ENCODE data around the gene CSE1L.

Gene CSE1L

GRCh38 chr20:49106328-49106727, 60.2 kb downstream of the CSE1L start:
- Histone ChIP-seq H3K4me1 (peaks cover 0 to 5% (median 0%) of the 10 kb centered on the region in 10 experiments; a peak in 7 of 20 replicates), H4K20me1 (peaks cover 4 to 58% (median 28%) of the 10 kb centered on the region in 11 experiments; a peak in 19 of 22 replicates), H3K27me3 (no peaks in the 10 kb centered on the region), H3K27ac (no peak overlapping the region), H3K36me3 (peaks cover 50 to 83% (median 69%) of the 10 kb centered on the region in 11 experiments), H3K4me2 (no peak overlapping the region), H3K9me3 (replicated peaks in 1 of 11) (no peaks in the 10 kb centered on the region; a peak in 1 of 22 replicates), H3K4me3 (no peak overlapping the region), H3K9ac (no peak overlapping the region)
- TF ChIP-seq Cebpa-rat (IDR thresholded peaks at IDR 0.05): no peak

- Histone ChIP-seq H3K27me3 (no peaks in the 10 kb centered on the region), H4K20me1 (peaks cover 0 to 40% (median 18%) of the 10 kb centered on the region in 11 experiments; a peak in 13 of 22 replicates), H3K27ac (no peak overlapping the region), H3K4me1 (no peaks in the 10 kb centered on the region), H3K9me3 (replicated peaks in 1 of 11) (no peaks in the 10 kb centered on the region; a peak in 1 of 22 replicates), H3K36me3 (peaks cover 40 to 83% (median 67%) of the 10 kb centered on the region in 11 experiments), H3K4me2 (no peak overlapping the region), H3K4me3 (no peak overlapping the region), H3K9ac (no peak overlapping the region)
- no peak for TF ChIP-seq Cebpa-rat (IDR thresholded peaks at IDR 0.05)
These were observed 64.9 kb downstream of the CSE1L start for GRCh38 chr20:49110767-49111694.

GRCh38 chr20:49112596-49113274, 66.6 kb downstream of the CSE1L start:
- H3K9me3 ChIP-seq (replicated peaks in 1 of 11): no peaks in the 10 kb centered on the region; a peak in 1 of 22 replicates
- no peak overlapping the region for H3K9ac ChIP-seq
- H4K20me1 ChIP-seq: peaks cover 0 to 57% (median 24%) of the 10 kb centered on the region in 11 experiments; a peak in 17 of 22 replicates
- no peaks in the 10 kb centered on the region for H3K4me1 ChIP-seq
- H3K27ac ChIP-seq: no peak overlapping the region
- no peak overlapping the region for H3K4me3 ChIP-seq
- H3K27me3 ChIP-seq: no peaks in the 10 kb centered on the region
- no peak for TF ChIP-seq Cebpa-rat (IDR thresholded peaks at IDR 0.05)
- no peak overlapping the region for H3K4me2 ChIP-seq
- H3K36me3 ChIP-seq: peaks cover 56 to 87% (median 78%) of the 10 kb centered on the region in 11 experiments

DNA sequence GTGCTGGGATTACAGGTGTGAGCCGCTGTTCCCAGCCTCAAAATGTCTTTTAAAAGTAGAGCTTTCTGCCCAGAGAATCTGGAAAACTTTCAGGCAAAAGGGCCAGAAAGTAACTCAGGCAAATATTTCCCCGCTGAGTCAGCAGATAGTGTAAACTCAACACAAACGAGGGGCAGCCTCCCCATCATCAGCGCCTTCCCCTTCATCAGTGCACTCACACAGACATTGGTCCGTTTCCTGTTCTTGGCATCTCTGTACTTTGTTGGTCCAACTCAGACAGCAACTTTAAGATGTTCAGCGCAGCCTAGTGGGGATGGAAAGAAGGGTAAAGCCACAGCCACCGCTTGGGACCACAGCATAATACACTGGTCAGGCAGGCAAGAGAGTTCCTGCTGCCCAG, 69.5 kb downstream of the CSE1L start:
- peaks cover 81 to 100% (median 95%) of the 10 kb centered on the region in 11 experiments for H3K36me3 ChIP-seq
- no peaks in the 10 kb centered on the region for H3K4me1 ChIP-seq
- H3K27me3 ChIP-seq: no peaks in the 10 kb centered on the region
- H4K20me1 ChIP-seq: peaks cover 6 to 71% (median 27%) of the 10 kb centered on the region in 11 experiments; a peak in 17 of 22 replicates
- H3K9me3 ChIP-seq (replicated peaks in 1 of 11): no peaks in the 10 kb centered on the region
- no peak overlapping the region for H3K4me3 ChIP-seq
- H3K4me2 ChIP-seq: no peak overlapping the region
- H3K9ac ChIP-seq: no peak overlapping the region
- H3K27ac ChIP-seq: no peak overlapping the region
- no peak for TF ChIP-seq Cebpa-rat (IDR thresholded peaks at IDR 0.05)

DNA sequence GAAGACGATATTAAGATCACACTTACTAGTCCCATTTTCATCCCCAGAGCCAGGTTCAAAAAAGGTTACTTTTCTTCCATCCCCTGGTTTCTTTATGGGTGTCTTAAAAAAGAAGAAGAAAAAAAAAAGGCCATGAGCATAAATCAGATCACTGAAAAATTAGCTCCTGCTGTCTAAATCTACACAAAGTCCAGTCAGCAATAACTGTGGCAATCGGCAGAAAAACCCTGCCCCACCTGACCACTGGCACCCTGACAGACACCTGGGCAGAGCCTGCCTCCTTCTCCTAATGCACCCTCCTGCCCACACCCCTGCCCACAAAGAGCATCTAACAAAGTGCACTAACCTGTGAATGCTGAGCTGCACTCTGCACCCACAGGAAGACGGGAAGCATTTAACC, 72.2 kb downstream of the CSE1L start:
- no peak for TF ChIP-seq Cebpa-rat (IDR thresholded peaks at IDR 0.05)
- peaks cover 3 to 65% (median 30%) of the 10 kb centered on the region in 11 experiments; a peak in 15 of 22 replicates for H4K20me1 ChIP-seq
- no peaks in the 10 kb centered on the region for H3K27me3 ChIP-seq
- no peaks in the 10 kb centered on the region for H3K4me1 ChIP-seq
- no peak overlapping the region for H3K4me2 ChIP-seq
- H3K4me3 ChIP-seq: no peak overlapping the region
- H3K9ac ChIP-seq: no peak overlapping the region
- H3K9me3 ChIP-seq (replicated peaks in 1 of 11): no peaks in the 10 kb centered on the region
- no peak overlapping the region for H3K27ac ChIP-seq
- H3K36me3 ChIP-seq: peaks cover 99 to 100% (median 99%) of the 10 kb centered on the region in 11 experiments

GRCh38 chr20:49119988-49120387, 73.9 kb downstream of the CSE1L start:
- H3K4me2 ChIP-seq: no peak overlapping the region
- H3K27me3 ChIP-seq: no peaks in the 10 kb centered on the region
- peaks cover 98 to 100% (median 99%) of the 10 kb centered on the region in 11 experiments for H3K36me3 ChIP-seq
- H4K20me1 ChIP-seq: peaks cover 0 to 74% (median 35%) of the 10 kb centered on the region in 11 experiments; a peak in 15 of 22 replicates
- H3K9ac ChIP-seq: no peak overlapping the region
- TF ChIP-seq Cebpa-rat (IDR thresholded peaks at IDR 0.05): no peak
- H3K9me3 ChIP-seq (replicated peaks in 1 of 11): no peaks in the 10 kb centered on the region
- no peaks in the 10 kb centered on the region for H3K4me1 ChIP-seq
- no peak overlapping the region for H3K27ac ChIP-seq
- no peak overlapping the region for H3K4me3 ChIP-seq

- Histone ChIP-seq H3K27me3 (no peaks in the 10 kb centered on the region), H3K4me2 (no peak overlapping the region), H3K36me3 (peaks cover 87 to 100% (median 96%) of the 10 kb centered on the region in 11 experiments), H4K20me1 (peaks cover 0 to 50% (median 14%) of the 10 kb centered on the region in 11 experiments; a peak in 13 of 22 replicates), H3K4me1 (no peaks in the 10 kb centered on the region), H3K4me3 (no peak overlapping the region), H3K9ac (no peak overlapping the region), H3K27ac (no peak overlapping the region), H3K9me3 (replicated peaks in 1 of 11) (no peaks in the 10 kb centered on the region)
- no peak for TF ChIP-seq Cebpa-rat (IDR thresholded peaks at IDR 0.05)
These were observed 76.8 kb downstream of the CSE1L start for GRCh38 chr20:49122920-49123319.

DNA sequence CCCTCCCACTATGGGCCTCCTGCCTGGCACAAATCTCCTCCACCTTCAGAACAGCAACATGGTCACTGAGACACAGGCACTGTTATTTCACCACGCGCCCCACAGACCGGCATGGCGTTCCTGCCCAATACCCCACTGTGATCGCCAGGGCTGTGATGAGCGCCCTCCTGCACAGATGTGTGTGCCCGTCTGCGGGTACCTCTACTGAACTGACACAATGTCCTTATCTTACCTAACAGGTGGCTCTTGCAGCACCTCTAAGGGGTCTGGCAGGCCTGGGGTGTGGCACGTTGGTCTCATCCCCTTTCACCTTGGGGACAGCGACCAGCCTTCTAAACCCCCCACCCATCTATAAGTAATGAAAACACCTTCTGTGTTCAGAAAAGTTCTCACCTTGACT, 77.9 kb downstream of the CSE1L start:
- H3K4me2 ChIP-seq: no peak overlapping the region
- no peaks in the 10 kb centered on the region for H3K27me3 ChIP-seq
- H4K20me1 ChIP-seq: peaks cover 0 to 45% (median 17%) of the 10 kb centered on the region in 11 experiments; a peak in 12 of 22 replicates
- no peak overlapping the region for H3K27ac ChIP-seq
- no peak for TF ChIP-seq Cebpa-rat (IDR thresholded peaks at IDR 0.05)
- H3K9ac ChIP-seq: no peak overlapping the region
- no peaks in the 10 kb centered on the region for H3K9me3 ChIP-seq (replicated peaks in 1 of 11)
- peaks cover 83 to 100% (median 92%) of the 10 kb centered on the region in 11 experiments for H3K36me3 ChIP-seq
- no peaks in the 10 kb centered on the region for H3K4me1 ChIP-seq
- H3K4me3 ChIP-seq: no peak overlapping the region

DNA sequence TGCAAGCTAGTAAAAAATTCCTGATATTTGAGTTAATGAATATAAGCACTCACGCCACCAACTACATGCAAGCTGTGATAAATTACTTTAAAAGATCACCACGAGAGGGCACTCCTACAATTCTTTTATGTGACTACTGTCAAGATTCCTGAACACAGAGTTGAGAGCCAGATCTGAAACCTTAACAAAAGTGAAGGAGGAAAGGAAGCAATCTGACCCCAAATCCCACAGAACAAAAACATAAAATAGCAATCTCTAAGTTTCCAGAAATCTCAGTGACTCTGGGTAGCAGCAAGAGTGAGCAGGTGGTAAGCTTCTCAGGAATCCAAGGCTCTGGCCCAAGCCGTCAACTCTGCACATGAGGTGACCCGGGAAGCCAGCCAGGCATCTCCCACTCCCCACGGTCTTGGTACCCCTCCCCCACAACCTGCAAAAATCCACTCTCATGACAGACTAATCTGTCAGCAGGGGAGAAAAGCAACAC, 86.9 kb downstream of the CSE1L start:
- H3K27me3 ChIP-seq: no peaks in the 10 kb centered on the region
- peak overlapping the region in 3 of 11 experiments; percentile 3 to 38 (median 5); a peak in 2 of 22 replicates for H3K9ac ChIP-seq
- peaks cover 68 to 100% (median 87%) of the 10 kb centered on the region in 11 experiments for H3K36me3 ChIP-seq
- no peaks in the 10 kb centered on the region for H3K9me3 ChIP-seq (replicated peaks in 1 of 11)
- no peaks in the 10 kb centered on the region; a peak in 2 of 20 replicates for H3K4me1 ChIP-seq
- H3K27ac ChIP-seq: no peak overlapping the region
- H3K4me3 ChIP-seq: no peak overlapping the region
- peaks cover 16 to 95% (median 70%) of the 10 kb centered on the region in 11 experiments; a peak in 19 of 22 replicates for H4K20me1 ChIP-seq
- TF ChIP-seq Cebpa-rat (IDR thresholded peaks at IDR 0.05): no peak
- H3K4me2 ChIP-seq: no peak overlapping the region
